Measurements from ENCODE around the gene FAM53A. TPM values are rescaled to one million over a fixed set of nuclear protein-coding genes. Genes with fewer than 3 reads are reported as not detected.

FAM53A gene
- total RNA-seq, 2 experiments from 2014 or later, result 1.4 to 1.8 TPM

DNA sequence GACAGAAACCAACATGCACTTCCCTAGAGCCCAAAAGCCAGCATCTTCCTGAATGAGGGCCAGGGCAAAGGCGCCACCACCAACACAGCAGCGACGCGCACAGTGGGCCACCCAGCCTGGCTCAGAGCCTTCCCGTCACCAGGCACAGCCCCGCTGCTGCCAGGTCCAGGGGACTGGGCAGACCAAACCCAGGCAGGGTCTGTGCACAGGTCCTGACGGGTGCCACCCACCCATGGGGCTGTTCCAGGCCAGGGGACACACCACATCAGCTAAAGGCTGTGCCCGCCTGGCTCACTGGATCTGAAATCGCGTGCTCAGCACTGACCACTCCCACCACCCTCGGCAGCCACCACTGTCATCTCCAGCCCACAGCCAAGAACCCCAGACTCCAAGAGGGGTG is 13.8 kb downstream of the FAM53A start:
- H3K4me1 ChIP-seq (ENCODE audit: insufficient read depth, low read length, poor library complexity, severe bottlenecking), result no peaks in the 10 kb centered on the region
- 0 out of 2 replicates have a peak, but pooled peaks cover 3% of the 10 kb centered on the region for H3K9me3 ChIP-seq (ENCODE audit: low read length)
- no peak overlapping the region for H3K4me3 ChIP-seq (ENCODE audit: low read depth, low read length, poor library complexity, severe bottlenecking)
- H3K4me2 ChIP-seq (ENCODE audit: low read length), result no peak overlapping the region
- POLR2A ChIA-PET, result no interaction called here
- TF ChIP-seq EZH2phosphoT487 (IDR thresholded peaks at IDR 0.05; ENCODE audit: borderline replicate concordance, low read depth, low read length), result no peak
- TF ChIP-seq, protein P1, sequence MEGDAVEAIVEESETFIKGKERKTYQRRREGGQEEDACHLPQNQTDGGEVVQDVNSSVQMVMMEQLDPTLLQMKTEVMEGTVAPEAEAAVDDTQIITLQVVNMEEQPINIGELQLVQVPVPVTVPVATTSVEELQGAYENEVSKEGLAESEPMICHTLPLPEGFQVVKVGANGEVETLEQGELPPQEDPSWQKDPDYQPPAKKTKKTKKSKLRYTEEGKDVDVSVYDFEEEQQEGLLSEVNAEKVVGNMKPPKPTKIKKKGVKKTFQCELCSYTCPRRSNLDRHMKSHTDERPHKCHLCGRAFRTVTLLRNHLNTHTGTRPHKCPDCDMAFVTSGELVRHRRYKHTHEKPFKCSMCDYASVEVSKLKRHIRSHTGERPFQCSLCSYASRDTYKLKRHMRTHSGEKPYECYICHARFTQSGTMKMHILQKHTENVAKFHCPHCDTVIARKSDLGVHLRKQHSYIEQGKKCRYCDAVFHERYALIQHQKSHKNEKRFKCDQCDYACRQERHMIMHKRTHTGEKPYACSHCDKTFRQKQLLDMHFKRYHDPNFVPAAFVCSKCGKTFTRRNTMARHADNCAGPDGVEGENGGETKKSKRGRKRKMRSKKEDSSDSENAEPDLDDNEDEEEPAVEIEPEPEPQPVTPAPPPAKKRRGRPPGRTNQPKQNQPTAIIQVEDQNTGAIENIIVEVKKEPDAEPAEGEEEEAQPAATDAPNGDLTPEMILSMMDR (conservative IDR thresholded peaks at IDR 0.05; ENCODE audit: low read length), result no peak
- CTCF ChIA-PET (ENCODE audit: unreplicated experiment), result no interaction called here
- H3K36me3 ChIP-seq (ENCODE audit: insufficient read depth, low read length), result no peaks in the 10 kb centered on the region
- BruUV-seq (replicated peaks), result no TSS peak
- H3K79me2 ChIP-seq (ENCODE audit: insufficient read depth, low read depth, low read length), result no peaks in the 10 kb centered on the region
- H4K20me1 ChIP-seq (ENCODE audit: insufficient read depth, low read length), result no peaks in the 10 kb centered on the region
- DNase-seq (ENCODE audit: low spot score), result no peak
- no peak overlapping the region for H3K27ac ChIP-seq (ENCODE audit: low read depth, low read length, poor library complexity, severe bottlenecking)
- H2AFZ ChIP-seq (ENCODE audit: low read length), result no peak overlapping the region
- intact Hi-C loops (cut with micrococcal nuclease; ENCODE audit: unreplicated experiment), result no loop called here
- H3K9me2 ChIP-seq (ENCODE audit: insufficient read depth, low read length), result no peaks in the 10 kb centered on the region

DNA sequence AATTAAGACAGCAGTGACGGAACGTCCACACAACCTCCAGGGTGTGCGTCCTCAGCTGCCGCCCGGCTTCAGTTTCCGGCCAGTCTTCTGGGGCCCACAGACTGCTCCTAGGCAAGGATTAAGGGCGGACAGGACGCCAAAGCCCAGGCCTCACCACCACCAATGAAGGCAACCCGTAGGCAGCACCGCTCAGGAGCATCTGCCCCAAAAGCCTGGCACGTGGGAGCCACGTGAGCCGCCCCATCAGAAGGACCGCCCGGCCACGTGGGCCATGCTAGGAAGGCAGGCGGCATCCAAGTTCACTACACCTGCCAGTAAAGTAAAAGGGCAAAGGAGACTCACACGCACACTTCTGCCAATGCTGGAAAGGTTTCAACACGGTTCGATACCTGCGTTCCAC is 14.3 kb downstream of the FAM53A start:
- Histone ChIP-seq H3K4me2 (ENCODE audit: low read length) (no peak overlapping the region), H3K36me3 (ENCODE audit: insufficient read depth, low read length) (no peaks in the 10 kb centered on the region), H3K9me2 (ENCODE audit: insufficient read depth, low read length) (no peaks in the 10 kb centered on the region), H3K79me2 (ENCODE audit: insufficient read depth, low read depth, low read length) (no peaks in the 10 kb centered on the region), H2AFZ (ENCODE audit: low read length) (no peak overlapping the region), H3K9me3 (ENCODE audit: low read length) (0 out of 2 replicates have a peak, but pooled peaks cover 3% of the 10 kb centered on the region), H3K4me3 (ENCODE audit: low read depth, low read length, poor library complexity, severe bottlenecking) (no peak overlapping the region), H4K20me1 (ENCODE audit: insufficient read depth, low read length) (no peaks in the 10 kb centered on the region), H3K27ac (ENCODE audit: low read depth, low read length, poor library complexity, severe bottlenecking) (no peak overlapping the region), H3K4me1 (ENCODE audit: insufficient read depth, low read length, poor library complexity, severe bottlenecking) (no peaks in the 10 kb centered on the region)
- no TSS peak for BruUV-seq (replicated peaks)
- intact Hi-C loops (cut with micrococcal nuclease; ENCODE audit: unreplicated experiment), result no loop called here
- POLR2A ChIA-PET, result no interaction called here
- CTCF ChIA-PET (ENCODE audit: unreplicated experiment), result no interaction called here
- TF ChIP-seq EZH2phosphoT487 (IDR thresholded peaks at IDR 0.05; ENCODE audit: borderline replicate concordance, low read depth, low read length), result no peak
- TF ChIP-seq, protein P1 (conservative IDR thresholded peaks at IDR 0.05; ENCODE audit: low read length), result no peak
- DNase-seq (ENCODE audit: low spot score), result no peak

DNA sequence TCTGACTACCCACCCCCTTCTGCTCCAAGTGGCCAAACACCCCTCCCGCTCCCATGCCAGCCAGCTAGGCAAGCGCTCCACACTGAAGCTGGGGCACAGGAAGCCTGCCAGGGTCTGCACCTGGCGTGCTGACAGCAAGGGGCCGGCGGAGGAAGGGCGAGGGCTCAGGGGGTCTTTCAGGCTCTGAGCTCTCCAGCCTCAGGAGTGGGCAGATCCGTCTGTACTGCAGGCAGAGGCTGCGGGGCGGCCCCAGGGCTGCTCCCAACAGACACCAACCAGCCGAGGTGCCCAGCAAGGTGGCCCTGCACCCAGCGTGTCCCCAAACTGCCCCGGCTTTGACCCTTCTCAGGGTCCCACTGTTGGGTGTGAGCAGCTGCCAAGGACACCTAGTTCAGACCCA is 14.8 kb downstream of the FAM53A start:
- POLR2A ChIA-PET, result no interaction called here
- Histone ChIP-seq H3K4me2 (ENCODE audit: low read length) (no peak overlapping the region), H3K4me1 (ENCODE audit: insufficient read depth, low read length, poor library complexity, severe bottlenecking) (no peaks in the 10 kb centered on the region), H3K9me2 (ENCODE audit: insufficient read depth, low read length) (no peaks in the 10 kb centered on the region), H3K9me3 (ENCODE audit: low read length) (0 out of 2 replicates have a peak, but pooled peaks cover 3% of the 10 kb centered on the region), H4K20me1 (ENCODE audit: insufficient read depth, low read length) (no peaks in the 10 kb centered on the region), H2AFZ (ENCODE audit: low read length) (no peak overlapping the region), H3K27ac (ENCODE audit: low read depth, low read length, poor library complexity, severe bottlenecking) (no peak overlapping the region), H3K79me2 (ENCODE audit: insufficient read depth, low read depth, low read length) (no peaks in the 10 kb centered on the region), H3K4me3 (ENCODE audit: low read depth, low read length, poor library complexity, severe bottlenecking) (no peak overlapping the region), H3K36me3 (ENCODE audit: insufficient read depth, low read length) (no peaks in the 10 kb centered on the region)
- BruUV-seq (replicated peaks), result no TSS peak
- no peak for DNase-seq (ENCODE audit: low spot score)
- intact Hi-C loops (cut with micrococcal nuclease; ENCODE audit: unreplicated experiment), result no loop called here
- CTCF ChIA-PET (ENCODE audit: unreplicated experiment), result no interaction called here
- TF ChIP-seq, protein P1 (conservative IDR thresholded peaks at IDR 0.05; ENCODE audit: low read length), result no peak
- no peak for TF ChIP-seq EZH2phosphoT487 (IDR thresholded peaks at IDR 0.05; ENCODE audit: borderline replicate concordance, low read depth, low read length)
